KG1 (cell line): ENCODE results near the gene NEK1.
"Not testable (repeated sequence)": the region's sequence is repeated elsewhere in the genome, so short reads cannot be mapped to it uniquely, and the experiment has no call there.

Source experiments
- DNase-seq: peaks from one replicate; lab custom pipeline; 2025; lab: John Stamatoyannopoulos, UW

NEK1 gene

GRCh38 chr4:169628579-169628978, 16.2 kb upstream of the NEK1 start:
- no peak for DNase-seq

GRCh38 chr4:169627307-169627706, 14.9 kb upstream of the NEK1 start:
- DNase-seq = no peak

- no peak for DNase-seq
Measured at GRCh38 chr4:169626331-169627282, 14.2 kb upstream of the NEK1 start.

GRCh38 chr4:169625886-169626285, 13.5 kb upstream of the NEK1 start:
- no peak for DNase-seq

GRCh38 chr4:169624012-169624411, 11.6 kb upstream of the NEK1 start:
- DNase-seq = not testable (repeated sequence)

- no peak for DNase-seq
Measured at GRCh38 chr4:169622566-169622965, 10.2 kb upstream of the NEK1 start.

- DNase-seq = no peak
Measured at GRCh38 chr4:169621731-169622492, 9.5 kb upstream of the NEK1 start.

GRCh38 chr4:169620880-169621248, 8.5 kb upstream of the NEK1 start:
- DNase-seq = no peak

GRCh38 chr4:169619958-169620879, 7.8 kb upstream of the NEK1 start, which contains the start of gene CLCN3:
Gene CLCN3 (plus strand): TSS chr4:169620578. CDS start chr4:169635929, 15,351 bp downstream.
- peak; percentile 66 for DNase-seq

GRCh38 chr4:169619518-169619957, 7.2 kb upstream of the NEK1 start:
- peak; percentile 6 for DNase-seq

GRCh38 chr4:169618986-169619385, 6.6 kb upstream of the NEK1 start:
- DNase-seq = no peak

GRCh38 chr4:169618286-169618685, 5.9 kb upstream of the NEK1 start:
- DNase-seq = no peak

GRCh38 chr4:169617306-169617705, 4.9 kb upstream of the NEK1 start:
- no peak for DNase-seq

- no peak for DNase-seq
Measured at GRCh38 chr4:169616846-169617245, 4.5 kb upstream of the NEK1 start.

- DNase-seq = no peak
Measured at GRCh38 chr4:169615467-169616106, 3.2 kb upstream of the NEK1 start.

GRCh38 chr4:169612871-169613859, 782 bp upstream of the NEK1 start:
- peak; percentile 11 for DNase-seq

GRCh38 chr4:169611157-169611556, 1.2 kb downstream of the NEK1 start:
- no peak for DNase-seq

GRCh38 chr4:169604903-169605331, 7.5 kb downstream of the NEK1 start:
- no peak for DNase-seq

- peak; percentile 11 for DNase-seq
Measured at GRCh38 chr4:169604131-169604900, 8.1 kb downstream of the NEK1 start.
